HG03175 (cell line): ENCODE data around the gene PNLIPRP2.

Experiments
- ATAC-seq: cut with Tn5 transposase; IDR thresholded peaks from one replicate; pipeline ENCODE4 v1.9.1; 2021; ENCODE audit warnings: mild to moderate bottlenecking, moderate library complexity; ENCODE audit not compliant: unreplicated experiment

Gene PNLIPRP2

DNA sequence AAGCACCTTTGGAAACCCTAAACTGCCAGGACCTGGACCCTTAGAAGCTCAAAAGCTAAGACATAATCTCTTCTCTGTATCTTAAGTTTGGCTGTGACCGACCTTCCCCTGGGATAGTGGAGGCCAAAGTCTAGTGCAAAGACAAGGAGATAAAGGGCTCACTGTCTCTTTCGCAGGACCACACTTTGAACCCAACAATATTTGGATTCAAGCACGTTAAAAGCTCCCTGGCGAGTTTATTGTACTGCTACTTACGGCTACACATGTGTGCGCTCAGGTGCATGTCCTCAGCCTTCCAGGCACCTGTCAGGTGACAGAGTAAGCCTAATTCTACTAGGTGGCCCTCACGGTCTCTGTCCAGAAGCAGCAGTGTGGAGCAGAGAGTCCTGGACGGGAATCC lies 55.9 kb downstream of the PNLIPRP2 start:
- no peak for ATAC-seq

DNA sequence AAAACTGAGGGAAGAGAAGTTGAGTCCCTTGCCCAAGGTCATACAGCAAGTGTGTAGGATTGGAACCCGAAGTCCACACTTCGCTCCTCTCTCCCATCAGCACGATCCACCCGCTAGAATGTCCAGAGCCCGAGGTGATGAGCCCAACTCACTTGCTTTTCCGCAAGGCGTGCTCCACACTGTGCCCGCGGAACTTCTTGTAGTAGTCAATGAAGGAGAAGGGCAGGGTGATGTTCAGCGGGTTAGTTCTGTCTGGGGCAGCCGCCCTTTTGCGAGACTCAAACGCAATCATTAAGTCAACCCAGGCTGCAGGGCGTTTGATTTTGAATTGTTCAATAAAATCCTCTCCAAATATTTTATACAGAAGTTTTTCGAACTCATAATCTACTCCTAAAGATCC lies 58.6 kb downstream of the PNLIPRP2 start:
- no peak for ATAC-seq

DNA sequence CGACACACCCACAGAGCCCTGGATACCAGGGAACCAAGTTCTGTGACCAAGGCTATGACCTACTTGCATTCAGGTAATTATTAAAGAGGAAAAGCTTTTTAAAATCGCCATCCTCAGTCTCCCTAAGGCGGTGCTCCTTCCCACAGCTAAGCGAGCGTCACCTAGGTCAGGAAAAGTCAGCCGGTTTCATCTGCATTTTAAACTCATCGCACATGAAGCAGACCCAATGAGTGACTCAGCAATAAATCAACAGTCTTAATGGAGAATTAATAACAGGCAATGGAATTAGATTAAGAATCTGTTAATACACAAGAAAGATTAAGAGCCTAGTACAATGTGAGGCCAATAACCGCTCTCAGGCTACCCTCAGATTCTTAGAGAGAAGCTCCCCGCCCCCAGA lies 62.4 kb downstream of the PNLIPRP2 start:
- ATAC-seq: no peak

DNA sequence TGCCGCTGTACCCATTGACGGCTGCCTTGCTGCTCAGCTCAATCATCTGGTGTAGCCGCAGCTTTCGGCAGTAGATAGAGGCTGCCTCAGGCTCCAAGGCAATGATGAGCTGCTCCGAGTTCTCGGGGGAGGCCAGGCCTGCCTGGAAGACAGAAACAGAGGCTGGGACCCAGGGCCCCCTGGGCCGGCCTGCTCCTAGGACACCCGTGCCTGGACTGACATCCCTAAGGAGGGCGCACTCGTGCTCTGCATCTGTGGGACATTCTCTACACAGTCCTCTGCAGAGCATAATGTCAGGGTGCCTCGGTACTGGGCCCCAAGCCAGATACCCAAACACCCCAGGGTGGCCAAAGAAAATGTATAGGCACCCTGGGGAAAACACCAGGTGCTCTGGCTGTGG lies 63.1 kb downstream of the PNLIPRP2 start:
- ATAC-seq: no peak

- ATAC-seq: no peak
Measured at GRCh38 chr10:116684781-116685180, 64.0 kb downstream of the PNLIPRP2 start.

DNA sequence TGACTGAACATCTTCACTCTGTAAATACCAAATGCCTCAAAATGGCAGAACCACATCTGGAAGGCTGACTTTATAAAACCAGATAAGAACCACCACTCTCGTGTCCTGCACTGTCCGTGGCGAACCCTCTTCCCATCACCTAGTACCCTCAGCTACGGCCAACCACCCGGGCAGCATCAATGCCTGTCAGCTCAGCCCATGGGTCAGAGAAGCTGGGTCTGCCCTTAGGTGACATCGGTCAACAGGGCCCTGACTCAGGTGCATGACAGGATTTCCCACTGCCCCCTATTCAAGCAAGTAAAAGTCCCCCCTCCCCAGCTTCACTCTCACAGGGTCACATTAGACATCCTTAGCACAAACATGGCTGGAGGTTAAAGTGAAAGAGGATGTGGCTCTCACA lies 65.1 kb downstream of the PNLIPRP2 start:
- ATAC-seq: no peak

DNA sequence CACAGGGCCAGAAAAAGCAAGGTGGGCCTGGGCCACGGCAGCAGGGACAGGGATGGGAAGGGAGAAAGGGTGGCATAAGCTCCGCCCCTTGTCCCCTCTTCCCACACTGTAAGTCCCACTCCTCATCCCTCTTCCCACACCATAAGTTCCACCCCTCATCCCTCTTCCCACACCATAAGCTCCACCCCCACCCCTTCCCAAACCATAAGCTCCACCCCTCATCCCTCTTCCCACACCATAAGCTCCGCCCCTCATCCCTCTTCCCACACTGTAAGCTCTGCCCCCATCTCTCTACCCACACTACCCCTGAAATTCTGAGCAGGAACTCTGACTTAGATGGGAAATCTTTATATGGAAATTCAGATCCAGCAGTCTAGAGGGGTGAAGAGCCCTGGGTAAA lies 65.9 kb downstream of the PNLIPRP2 start:
- ATAC-seq: no peak

DNA sequence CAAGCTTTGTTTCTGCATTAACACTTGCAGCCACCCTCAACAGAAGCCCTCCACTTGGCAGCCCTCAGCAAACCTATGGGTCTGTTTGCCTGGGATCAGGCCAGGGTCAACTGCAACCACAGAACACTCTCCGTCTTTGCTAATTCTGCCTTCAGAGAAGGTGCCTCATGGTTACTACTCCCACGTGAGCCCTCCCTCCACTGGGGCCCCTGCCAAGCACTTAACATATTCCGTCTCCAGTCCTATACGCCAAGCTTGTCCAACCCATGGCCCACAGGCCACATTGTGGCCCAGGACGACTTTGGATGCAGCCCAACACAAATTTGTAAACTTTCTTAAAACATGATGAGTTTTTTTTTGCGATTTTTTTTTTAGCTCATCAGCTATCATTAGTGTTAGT lies 66.9 kb downstream of the PNLIPRP2 start:
- ATAC-seq: no peak

- no peak for ATAC-seq
Measured at GRCh38 chr10:116688241-116688711, 67.5 kb downstream of the PNLIPRP2 start.

DNA sequence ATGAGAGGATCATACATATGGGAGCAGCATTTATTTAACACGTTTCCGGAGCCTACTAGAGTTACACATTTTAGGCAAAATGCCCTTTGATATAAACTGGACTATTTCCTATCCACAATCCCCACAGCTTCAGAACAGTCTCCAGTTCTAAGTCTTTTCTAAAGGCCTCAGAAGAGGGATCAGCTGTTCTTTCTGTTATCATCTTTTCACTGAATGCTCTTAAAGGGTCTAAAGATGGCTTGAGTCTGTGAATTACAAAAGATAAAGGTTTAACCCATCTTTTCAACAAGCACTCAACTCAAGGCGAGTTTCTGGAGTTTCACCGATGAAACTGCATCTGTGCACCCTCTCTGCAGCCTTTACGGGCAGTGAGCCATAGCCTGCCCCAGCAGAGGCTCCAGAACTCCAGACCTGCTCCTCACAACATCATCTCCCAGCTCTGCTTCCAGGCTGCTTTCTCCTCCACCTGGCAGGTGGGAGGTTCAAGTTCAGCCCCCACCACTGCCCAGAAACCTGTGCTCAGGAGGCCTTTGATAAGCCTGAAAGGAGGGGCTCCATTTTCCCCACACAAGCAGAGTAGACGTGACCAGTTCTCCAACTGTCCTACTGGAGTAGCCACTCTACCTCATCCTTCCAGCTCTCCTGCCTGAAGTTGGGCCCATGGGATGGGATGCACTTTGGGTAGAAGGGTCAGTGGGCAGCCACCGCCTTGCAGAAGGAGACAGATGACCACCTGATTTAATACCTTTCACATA lies 68.2 kb downstream of the PNLIPRP2 start:
- no peak for ATAC-seq

DNA sequence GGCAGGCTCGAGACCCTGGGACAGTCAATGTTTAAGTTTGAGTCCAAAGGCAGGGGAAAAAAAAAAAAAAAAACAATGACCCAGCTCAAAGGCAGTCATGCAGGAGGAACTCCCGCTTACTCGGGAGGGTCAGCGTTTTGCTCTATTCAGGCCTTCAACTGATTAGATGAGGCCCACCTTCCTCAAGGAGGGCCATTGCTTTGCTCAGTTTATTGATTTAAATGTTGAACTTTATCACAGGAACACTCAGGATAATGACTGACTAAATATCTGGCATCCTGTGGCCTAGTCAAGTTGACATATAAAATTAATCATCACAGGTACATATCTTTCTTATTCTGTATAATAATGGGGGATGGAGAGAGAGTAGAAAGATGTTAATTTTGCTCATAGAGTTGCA lies 69.0 kb downstream of the PNLIPRP2 start:
- ATAC-seq: no peak

- ATAC-seq: no peak
Measured at GRCh38 chr10:116690356-116691322, 69.9 kb downstream of the PNLIPRP2 start.

DNA sequence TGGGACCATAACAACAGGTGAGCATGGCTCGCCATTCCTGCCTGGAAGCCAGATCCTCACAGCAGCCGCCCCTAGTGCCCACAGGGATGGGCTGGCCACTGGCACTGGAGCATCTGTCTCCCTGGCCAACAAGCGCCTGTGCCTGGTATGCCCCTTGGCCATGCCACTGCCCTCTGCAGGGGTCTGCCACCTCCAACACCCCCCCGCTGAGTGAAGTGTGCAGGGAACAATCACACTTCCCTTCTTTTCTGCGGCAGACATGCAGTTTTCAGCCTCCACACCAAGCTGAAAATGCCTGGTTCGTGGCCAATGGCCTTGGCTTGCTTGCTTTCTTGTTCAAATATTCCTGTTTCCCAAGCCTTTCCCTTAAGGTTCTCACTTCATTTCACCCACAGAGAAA lies 70.9 kb downstream of the PNLIPRP2 start:
- ATAC-seq: no peak

GRCh38 chr10:116692225-116692624 lies 71.5 kb downstream of the PNLIPRP2 start:
- ATAC-seq: no peak

DNA sequence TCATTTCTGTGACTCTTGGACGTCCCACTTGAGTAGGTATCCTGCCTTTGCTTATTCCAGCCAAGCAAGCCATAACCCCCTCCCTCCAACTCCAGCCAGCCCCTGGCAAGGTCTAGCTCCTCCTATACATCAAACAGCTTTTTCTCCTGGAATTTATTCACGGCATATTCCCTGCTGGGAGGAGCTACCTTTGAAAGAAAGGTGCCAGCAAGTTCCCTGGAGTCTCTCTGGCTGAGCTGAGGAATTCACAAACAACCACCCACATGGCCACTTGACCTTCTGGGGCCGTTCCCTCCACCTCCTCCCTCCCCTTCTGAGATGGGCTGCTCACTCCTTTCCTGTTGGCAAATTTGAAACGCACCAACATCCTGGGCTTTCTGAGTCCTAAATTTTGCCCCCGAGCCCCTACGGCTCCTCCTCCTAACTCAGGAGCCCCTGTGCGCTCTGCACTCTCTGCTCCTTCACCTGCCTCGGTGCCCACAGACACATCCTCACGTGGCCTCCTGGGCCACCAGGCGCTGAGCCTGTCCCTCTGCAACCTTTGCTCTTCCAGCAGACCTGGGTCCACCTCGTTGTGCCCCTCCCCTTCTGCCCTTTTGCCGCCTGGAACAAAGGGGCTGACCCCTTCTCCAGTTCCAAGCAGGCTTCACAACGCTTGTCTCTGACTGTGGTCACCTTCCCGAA lies 73.6 kb downstream of the PNLIPRP2 start:
- no peak for ATAC-seq
